Calu3 (cell line): ENCODE measurements around the gene ANGPT4. TPM values are rescaled to one million over a fixed set of nuclear protein-coding genes. Genes with fewer than 3 reads are reported as not detected.

Source experiments
- BruUV-seq: library from RNA; stranded (reverse); fragments of 400-500 nt; replicated peaks from 2 replicates; lab custom pipeline; 2021; lab: Mats Ljungman, UMichigan
- CTCF ChIA-PET: fragments of 300-600 bp; sonication (Branson Sonifier 250); formaldehyde crosslinking; loops from one replicate; lab custom pipeline; 2022; ENCODE audit warnings: antibody characterized with exemption; lab: Charles Lee
- DNase-seq: peaks from one replicate; pipeline ENCODE4 v3.0.0; 2022
- H3K27ac Mint-ChIP-seq: one replicate; pipeline ENCODE4 v1.8.0; 2022; ENCODE audit warnings: mixed read lengths; ENCODE audit not compliant: unreplicated experiment
- H3K27me3 Mint-ChIP-seq: one replicate; pipeline ENCODE4 v1.8.0; 2022; ENCODE audit warnings: mixed read lengths; ENCODE audit not compliant: unreplicated experiment
- H3K36me3 Mint-ChIP-seq: one replicate; pipeline ENCODE4 v1.8.0; 2022; ENCODE audit warnings: mild to moderate bottlenecking, moderate library complexity, mixed read lengths; ENCODE audit not compliant: insufficient read depth, unreplicated experiment
- H3K4me1 Mint-ChIP-seq: one replicate; pipeline ENCODE4 v1.8.0; 2022; ENCODE audit warnings: mild to moderate bottlenecking, low read depth, mixed read lengths; ENCODE audit not compliant: unreplicated experiment
- H3K4me3 Mint-ChIP-seq: one replicate; pipeline ENCODE4 v1.8.0; 2022; ENCODE audit warnings: mild to moderate bottlenecking, low read depth, moderate library complexity, mixed read lengths; ENCODE audit not compliant: unreplicated experiment
- H3K9me3 Mint-ChIP-seq: one replicate; pipeline ENCODE4 v1.8.0; 2022; ENCODE audit warnings: low read depth, mixed read lengths; ENCODE audit not compliant: unreplicated experiment
- CTCF ChIP-seq: fragments of 200-600 bp; IDR thresholded peaks from one replicate; pipeline ENCODE4 v1.8.0; 2022; ENCODE audit warnings: antibody characterized with exemption; ENCODE audit not compliant: unreplicated experiment
- intact Hi-C: fragments of 100-400 bp; cut with micrococcal nuclease; formaldehyde crosslinking; loops from one replicate; pipeline ENCODE4 v1.10.0; 2022; ENCODE audit not compliant: unreplicated experiment
- total RNA-seq: library from RNA; stranded (reverse); gene quantifications from 2 replicates; pipeline ENCODE4 v1.2.3, GENCODE V29; 2022

Gene ANGPT4
- total RNA-seq, 1 experiment from 2014 or later, result not detected

GRCh38 chr20:945841-946240, 29.7 kb upstream of the ANGPT4 start:
- TF ChIP-seq CTCF, result no peak
- Mint-ChIP-seq H3K27ac (no peak overlapping the region), H3K27me3 (peaks cover 87% of the 10 kb centered on the region), H3K9me3 (no peaks in the 10 kb centered on the region), H3K36me3 (no peaks in the 10 kb centered on the region), H3K4me1 (no peaks in the 10 kb centered on the region), H3K4me3 (no peak overlapping the region)
- no TSS peak for BruUV-seq
- no peak for DNase-seq
- intact Hi-C loops, result no loop called here
- CTCF ChIA-PET, result no interaction called here

- Mint-ChIP-seq H3K36me3 (no peaks in the 10 kb centered on the region), H3K4me3 (no peak overlapping the region), H3K27ac (no peak overlapping the region), H3K27me3 (peaks cover 89% of the 10 kb centered on the region), H3K4me1 (no peaks in the 10 kb centered on the region), H3K9me3 (no peaks in the 10 kb centered on the region)
- no peak for DNase-seq
- intact Hi-C loops, result no loop called here
- BruUV-seq, result no TSS peak
- CTCF ChIA-PET, result no interaction called here
- TF ChIP-seq CTCF, result no peak
Measured at GRCh38 chr20:944774-945410, 28.8 kb upstream of the ANGPT4 start.

- CTCF ChIA-PET, result interaction anchor here (0.7 kb wide), 1 partner anchor 122 kb away, joined by 4 read pairs; no protein-coding TSS in a partner anchor
- Mint-ChIP-seq H3K36me3 (no peaks in the 10 kb centered on the region), H3K4me3 (no peak overlapping the region), H3K27ac (no peak overlapping the region), H3K9me3 (no peaks in the 10 kb centered on the region), H3K27me3 (peaks cover 82% of the 10 kb centered on the region), H3K4me1 (no peaks in the 10 kb centered on the region)
- DNase-seq, result no peak
- intact Hi-C loops, result no loop called here
- BruUV-seq, result no TSS peak
- no peak for TF ChIP-seq CTCF
Measured at GRCh38 chr20:944148-944547, 28.0 kb upstream of the ANGPT4 start.

- TF ChIP-seq CTCF, result no peak
- intact Hi-C loops, result no loop called here
- no TSS peak for BruUV-seq
- no peak overlapping the region for H3K4me3 Mint-ChIP-seq
- peaks cover 66% of the 10 kb centered on the region for H3K27me3 Mint-ChIP-seq
- no peaks in the 10 kb centered on the region for H3K36me3 Mint-ChIP-seq
- H3K9me3 Mint-ChIP-seq, result no peaks in the 10 kb centered on the region
- CTCF ChIA-PET, result no interaction called here
- no peak for DNase-seq
- H3K27ac Mint-ChIP-seq, result no peak overlapping the region
- H3K4me1 Mint-ChIP-seq, result no peaks in the 10 kb centered on the region
Measured at GRCh38 chr20:942611-943010, 26.5 kb upstream of the ANGPT4 start.
